Activated CD8-positive, alpha-beta T cell treated with anti-CD3 and anti-CD28 coated beads for 36 hours (primary cell): ENCODE data around the gene RNF207. TPM values are rescaled to one million over a fixed set of nuclear protein-coding genes. Genes with fewer than 3 reads are reported as not detected.

Experiments used
- ATAC-seq: fragments of 200-7000 bp; cut with Tn5 transposase; one replicate; pipeline ENCODE4 v1.10.0; 2021; ENCODE audit warnings: mild to moderate bottlenecking, moderate library complexity
- CTCF ChIA-PET: fragments of 350-600 bp; sonication (Branson Sonifier 250); formaldehyde crosslinking; loops from one replicate; lab custom pipeline; 2021; ENCODE audit warnings: antibody characterized with exemption; lab: Charles Lee
- POLR2A ChIA-PET: fragments of 350-600 bp; sonication (Branson Sonifier 250); formaldehyde crosslinking; loops from one replicate; lab custom pipeline; 2021; ENCODE audit warnings: antibody characterized with exemption; lab: Charles Lee
- DNase-seq: peaks from one replicate; pipeline ENCODE4 v3.0.0-alpha.2; 2020
- H3K27ac Mint-ChIP-seq: one replicate; pipeline ENCODE4 v1.8.0; 2021; ENCODE audit warnings: mild to moderate bottlenecking, mixed read lengths
- H3K27me3 Mint-ChIP-seq: one replicate; pipeline ENCODE4 v1.8.0; 2021; ENCODE audit warnings: mixed read lengths
- H3K36me3 Mint-ChIP-seq: one replicate; pipeline ENCODE4 v1.8.0; 2021; ENCODE audit warnings: low read depth, mixed read lengths
- H3K4me1 Mint-ChIP-seq: one replicate; pipeline ENCODE4 v1.8.0; 2021; ENCODE audit warnings: low read depth, mixed read lengths
- H3K4me3 Mint-ChIP-seq: one replicate; pipeline ENCODE4 v1.8.0; 2021; ENCODE audit warnings: mild to moderate bottlenecking, moderate library complexity, mixed read lengths
- H3K9me3 Mint-ChIP-seq: one replicate; pipeline ENCODE4 v1.8.0; 2021; ENCODE audit warnings: mixed read lengths
- CTCF ChIP-seq: fragments of 200-600 bp; IDR thresholded peaks from one replicate; pipeline ENCODE4 v1.8.0; 2022; ENCODE audit warnings: antibody characterized with exemption, mild to moderate bottlenecking
- intact Hi-C: fragments of 100-400 bp; cut with micrococcal nuclease; formaldehyde crosslinking; loops from one replicate; pipeline ENCODE4 v1.10.0; 2022
- total RNA-seq, 2 experiments: library from RNA; stranded (reverse); gene quantifications; one replicate each; pipeline ENCODE4 v1.2.3, GENCODE V29; 2021

Gene RNF207
- total RNA-seq, 2 experiments from 2014 or later, result 4.9 to 9.9 TPM

- Mint-ChIP-seq H3K9me3 (no peaks in the 10 kb centered on the region), H3K36me3 (peaks cover 21% of the 10 kb centered on the region), H3K27me3 (peaks cover 3% of the 10 kb centered on the region), H3K4me1 (no peaks in the 10 kb centered on the region), H3K27ac (no peak overlapping the region), H3K4me3 (no peak overlapping the region)
- TF ChIP-seq CTCF, result no peak
- CTCF ChIA-PET, result interaction anchor here (0.9 kb wide), 1 partner anchor 13 kb away, joined by 4 read pairs; no protein-coding TSS in a partner anchor
- intact Hi-C loops, result no loop called here
- POLR2A ChIA-PET, result interaction anchor here (0.7 to 1.2 kb wide), 3 partner anchors 17 to 29 kb away, joined by 3 to 4 read pairs (median 3); no protein-coding TSS in a partner anchor
- no peak for ATAC-seq
- DNase-seq, result no peak
Measured at GRCh38 chr1:6221210-6221784, 15.4 kb downstream of the RNF207 start.

GRCh38 chr1:6222636-6223035, 16.7 kb downstream of the RNF207 start:
- ChIA-PET POLR2A (interaction anchor here (1.3 to 1.7 kb wide), 2 partner anchors 10 to 13 kb away, joined by 3 to 6 read pairs; no protein-coding TSS in a partner anchor), CTCF (interaction anchor here (0.7 to 0.9 kb wide), 2 partner anchors 13 kb away, joined by 3 read pairs; partner anchors contain the start of gene ICMT)
- ATAC-seq, result no peak
- DNase-seq, result no peak
- H3K36me3 Mint-ChIP-seq, result peaks cover 30% of the 10 kb centered on the region
- H3K4me3 Mint-ChIP-seq, result no peak overlapping the region
- H3K4me1 Mint-ChIP-seq, result no peaks in the 10 kb centered on the region
- intact Hi-C loops, result no loop called here
- H3K27me3 Mint-ChIP-seq, result no peaks in the 10 kb centered on the region
- H3K9me3 Mint-ChIP-seq, result no peaks in the 10 kb centered on the region
- H3K27ac Mint-ChIP-seq, result no peak overlapping the region
- TF ChIP-seq CTCF, result no peak

- no peak overlapping the region for H3K4me3 Mint-ChIP-seq
- ChIA-PET CTCF (interaction anchor here (1.2 to 2.4 kb wide), 2 partner anchors 15 to 19 kb away, joined by 4 to 8 read pairs; no protein-coding TSS in a partner anchor), POLR2A (interaction anchor here (1.2 to 1.8 kb wide), 3 partner anchors 9 to 23 kb away, joined by 3 to 6 read pairs (median 4); no protein-coding TSS in a partner anchor)
- intact Hi-C loops, result no loop called here
- H3K36me3 Mint-ChIP-seq, result peaks cover 30% of the 10 kb centered on the region
- ATAC-seq (no peak), DNase-seq (no peak)
- no peaks in the 10 kb centered on the region for H3K27me3 Mint-ChIP-seq
- no peak overlapping the region for H3K27ac Mint-ChIP-seq
- no peaks in the 10 kb centered on the region for H3K4me1 Mint-ChIP-seq
- no peak for TF ChIP-seq CTCF
- H3K9me3 Mint-ChIP-seq, result no peaks in the 10 kb centered on the region
Measured at GRCh38 chr1:6223617-6224016, 17.7 kb downstream of the RNF207 start.

GRCh38 chr1:6224718-6225117, 18.8 kb downstream of the RNF207 start:
- DNase-seq, result no peak
- TF ChIP-seq CTCF, result no peak
- intact Hi-C loops, result no loop called here
- Mint-ChIP-seq H3K36me3 (peaks cover 32% of the 10 kb centered on the region), H3K4me3 (no peak overlapping the region), H3K4me1 (no peaks in the 10 kb centered on the region), H3K27ac (no peak overlapping the region), H3K9me3 (no peaks in the 10 kb centered on the region), H3K27me3 (no peaks in the 10 kb centered on the region)
- CTCF ChIA-PET, result interaction anchor here (0.6 to 2.4 kb wide), 3 partner anchors 14 to 20 kb away, joined by 3 to 8 read pairs (median 4); no protein-coding TSS in a partner anchor
- POLR2A ChIA-PET, result interaction anchor here (0.7 to 1.9 kb wide), 5 partner anchors 10 to 24 kb away, joined by 3 to 4 read pairs (median 3); partner anchors contain the start of genes ICMT and RNF207
- ATAC-seq, result no peak

GRCh38 chr1:6225651-6226050, 19.7 kb downstream of the RNF207 start:
- no peak for TF ChIP-seq CTCF
- ChIA-PET CTCF (interaction anchor here (0.6 to 2.4 kb wide), 2 partner anchors 15 to 21 kb away, joined by 3 to 8 read pairs; no protein-coding TSS in a partner anchor), POLR2A (interaction anchor here (1.1 to 1.9 kb wide), 2 partner anchors 9 to 20 kb away, joined by 3 to 4 read pairs; partner anchors contain the start of gene RNF207)
- ATAC-seq (no peak), DNase-seq (no peak)
- H3K36me3 Mint-ChIP-seq, result peaks cover 33% of the 10 kb centered on the region
- intact Hi-C loops, result no loop called here
- H3K4me3 Mint-ChIP-seq, result no peak overlapping the region
- no peaks in the 10 kb centered on the region for H3K27me3 Mint-ChIP-seq
- H3K27ac Mint-ChIP-seq, result no peak overlapping the region
- no peaks in the 10 kb centered on the region for H3K4me1 Mint-ChIP-seq
- no peaks in the 10 kb centered on the region for H3K9me3 Mint-ChIP-seq
